Measurements from ENCODE around the gene FOXL1. TPM values are rescaled to one million over a fixed set of nuclear protein-coding genes. Genes with fewer than 3 reads are reported as not detected.

Gene FOXL1
- total and polyA plus RNA-seq, 9 of the 15 experiments (the other 6 are each of a cell fraction or from before 2014, with no cell fraction given), result not detected

GRCh38 chr16:86608301-86608747 is 30.0 kb downstream of the FOXL1 start:
- ChIA-PET POLR2A (no interaction called here), CTCF (ENCODE audit: low intra/inter-chr PET ratio) (no interaction called here)
- Histone ChIP-seq H4K20me1 (replicated peaks; ENCODE audit: control insufficient read depth, insufficient read depth, low read length) (no peaks in the 10 kb centered on the region), H3K79me2 (ENCODE audit: control insufficient read depth, insufficient read depth, low read length) (no peaks in the 10 kb centered on the region), H3K4me3 (no peak overlapping the region), H3K9me1 (ENCODE audit: control insufficient read depth, insufficient read depth, low read length) (no peaks in the 10 kb centered on the region), H3K4me2 (ENCODE audit: insufficient read depth, low read length) (no peak overlapping the region), H3K27ac (ENCODE audit: extremely low read depth, low read depth, low read length) (no peak overlapping the region), H3K9me3 (replicated peaks; ENCODE audit: control insufficient read depth, insufficient read depth, low read depth, low read length) (no peaks in the 10 kb centered on the region), H3K27me3 (ENCODE audit: control insufficient read depth in 2 of 2, insufficient read depth in 2 of 2, low read length in 2 of 2) (peaks cover 7 to 20% of the 10 kb centered on the region in 2 experiments; a peak in 4 of 5 replicates), H2AFZ (ENCODE audit: low read depth, low read length) (no peak overlapping the region), H3K36me3 (ENCODE audit: control insufficient read depth, insufficient read depth, low read length) (no peaks in the 10 kb centered on the region), H3K4me1 (replicated peaks in 1 of 2; ENCODE audit: control insufficient read depth in 2 of 2, insufficient read depth in 2 of 2, low read length in 2 of 2) (no peaks in the 10 kb centered on the region), H3K9ac (ENCODE audit: insufficient read depth in 1 of 2, low read depth in 2 of 2, low read length in 2 of 2) (no peak overlapping the region)
- WGBS (ENCODE audit: insufficient coverage, low coverage, missing lambda C conversion rate), result 3% methylated on average over 2 of the region's 2 CpGs
- FAIRE-seq (no peak), ATAC-seq (no peak), DNase-seq (ENCODE audit: extremely low read depth in 1 of 4, low spot score in 3 of 4) (no peak)
- BruUV-seq (replicated peaks), result no TSS peak
- intact Hi-C loops (cut with micrococcal nuclease) (no loop called here), in situ Hi-C loops (cut with MboI) (no loop called here)
- TF ChIP-seq CLOCK (CRISPR knock-in tag; IDR thresholded peaks at IDR 0.05; ENCODE audit: borderline replicate concordance) (no peak), ZBTB12 (CRISPR knock-in tag; IDR thresholded peaks at IDR 0.05) (no peak), TCF15 (CRISPR knock-in tag; IDR thresholded peaks at IDR 0.05) (no peak), ZNF398 (CRISPR knock-in tag; IDR thresholded peaks at IDR 0.05) (no peak), THRAP3 (IDR thresholded peaks at IDR 0.05; ENCODE audit: borderline replicate concordance) (no peak), SRSF9 (IDR thresholded peaks at IDR 0.05; ENCODE audit: borderline replicate concordance, low read depth, low read length) (no peak), SMARCA4 (IDR thresholded peaks at IDR 0.05) (no peak), SRSF3 (IDR thresholded peaks at IDR 0.05; ENCODE audit: insufficient read depth, low read length) (no peak), KAT2B (IDR thresholded peaks at IDR 0.05; ENCODE audit: low read depth, low read length) (no peak), ZNF512 (tag; IDR thresholded peaks at IDR 0.05) (no peak), E4F1 (CRISPR knock-in tag; IDR thresholded peaks at IDR 0.05; ENCODE audit: borderline replicate concordance) (no peak), TRIM24 (IDR thresholded peaks at IDR 0.05) (no peak)

Data from K562 (cell line).